Frontal cortex (tissue), 4 donors: ENCODE results near the gene AMOTL1. TPM values are rescaled to one million over a fixed set of nuclear protein-coding genes. Genes with fewer than 3 reads are reported as not detected.
"Not testable (repeated sequence)": the region's sequence is repeated elsewhere in the genome, so short reads cannot be mapped to it uniquely, and the experiment has no call there.

Experiments used
- DNase-seq, 2 donors: peaks; one replicate each; pipeline ENCODE4 v3.0.0; 2012; ENCODE audit warnings: low spot score in 2 of 2
- FAIRE-seq: peaks from 2 replicates; lab custom pipeline; 2012; peaks lifted over from hg19 to GRCh38; lab: Jason Lieb, UNC
- total RNA-seq: library from RNA; depleted of rRNA; stranded (reverse); fragments of >200 nt; gene quantifications from one replicate; pipeline ENCODE4 v1.2.3, GENCODE V29; 2014
- donor health status: control.
- donor health status: control.
- donor health status: control.

Gene AMOTL1
- total RNA-seq, 1 donor from 2014 or later = 35.5 TPM

DNA sequence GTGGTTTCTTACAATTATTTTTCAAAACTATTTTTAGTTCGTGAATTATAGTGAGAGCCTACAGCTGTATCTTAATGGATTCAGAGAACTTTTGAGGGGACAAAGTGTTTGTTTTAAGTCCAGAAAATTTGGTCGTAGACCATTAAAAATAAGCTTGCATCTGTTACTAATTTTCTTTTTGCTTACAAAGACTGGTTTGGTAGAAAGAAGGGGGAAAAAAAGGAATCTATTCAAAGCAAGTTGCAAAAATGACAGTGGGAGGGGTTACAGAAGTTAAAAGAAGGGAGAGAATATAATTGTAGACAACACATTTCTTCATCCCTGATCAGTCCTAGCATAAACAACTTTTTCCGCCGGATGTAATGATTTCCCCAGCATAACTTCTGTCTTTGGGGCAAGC lies 72.1 kb downstream of the AMOTL1 start:
- no peak for FAIRE-seq
- no peak for DNase-seq

- FAIRE-seq (no peak), DNase-seq (no peak)
Observed at GRCh38 chr11:94844031-94844430, 75.9 kb downstream of the AMOTL1 start.

DNA sequence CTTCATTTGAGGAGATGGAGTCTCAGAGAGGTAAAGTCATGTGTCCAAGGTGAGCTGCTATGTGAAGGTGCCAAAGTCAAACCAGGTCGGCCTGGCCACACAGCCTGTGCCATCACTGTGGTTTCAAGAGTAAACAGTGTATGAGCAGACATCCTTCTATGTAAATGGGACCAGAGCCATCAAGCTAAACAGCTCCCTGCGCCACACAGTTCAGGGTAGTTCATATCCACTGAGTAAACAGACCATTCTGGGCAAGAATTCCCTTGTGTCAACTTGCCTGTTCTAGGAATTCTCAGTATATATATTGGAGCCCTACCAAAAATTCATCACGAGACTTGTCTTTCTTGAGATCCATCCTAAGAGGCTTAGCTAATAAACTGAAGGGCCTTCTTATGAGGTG lies 77.5 kb downstream of the AMOTL1 start:
- no peak for DNase-seq
- no peak for FAIRE-seq

DNA sequence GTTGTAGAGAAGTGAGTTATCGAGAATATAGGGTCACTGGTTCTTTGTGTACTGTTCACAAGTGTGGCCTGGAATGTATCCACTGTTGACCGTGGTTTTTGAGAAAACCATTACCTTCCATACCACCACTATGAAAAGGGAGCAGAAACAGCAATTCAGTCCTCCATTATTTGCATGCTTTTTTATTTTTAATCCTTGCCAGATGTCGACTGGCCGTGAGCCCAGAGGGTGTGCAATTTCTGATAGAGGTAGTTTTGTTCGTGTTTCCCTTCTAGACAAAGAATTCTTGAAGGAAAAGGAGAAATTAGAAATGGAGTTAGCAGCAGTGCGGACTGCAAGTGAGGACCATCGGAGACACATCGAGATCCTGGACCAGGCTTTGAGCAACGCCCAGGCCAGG lies 81.7 kb downstream of the AMOTL1 start:
- no peak for DNase-seq
- no peak for FAIRE-seq

DNA sequence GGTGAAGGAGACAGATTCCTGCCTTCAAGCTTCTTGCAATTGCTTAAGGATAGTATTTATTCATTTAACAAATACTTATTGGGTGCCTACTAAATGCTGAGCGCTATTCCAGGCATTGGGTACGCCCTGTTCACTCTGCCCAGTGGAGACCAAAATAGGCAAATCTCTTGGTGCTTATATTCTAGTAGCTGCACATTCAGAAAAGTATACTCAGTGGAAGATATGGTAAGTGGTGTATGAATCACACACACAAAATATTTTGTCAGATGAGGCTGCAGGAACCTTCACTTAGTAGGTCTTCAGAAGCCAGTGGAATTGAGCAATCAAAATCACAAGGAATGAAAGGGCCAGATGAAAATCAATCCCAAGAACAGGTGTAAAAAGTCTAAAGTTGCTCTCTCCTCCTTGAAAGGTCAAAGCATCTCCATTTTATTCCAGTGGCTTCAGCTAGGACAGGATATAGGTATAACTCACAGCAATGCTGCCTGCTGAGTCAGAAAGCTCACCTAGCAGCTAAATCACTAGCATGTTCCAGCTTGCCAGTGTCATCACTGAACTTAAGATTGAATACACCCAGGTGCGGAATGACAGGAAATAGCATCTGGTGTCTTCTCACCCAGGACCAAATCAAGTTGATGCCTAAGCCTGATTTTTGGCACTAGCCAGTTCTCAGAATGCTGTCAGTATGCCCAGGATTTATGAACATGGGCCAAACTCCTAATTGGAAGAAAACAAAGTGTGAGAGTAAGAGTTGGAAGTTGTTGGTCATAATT lies 83.9 kb downstream of the AMOTL1 start:
- FAIRE-seq (no peak), DNase-seq (no peak)

- DNase-seq, FAIRE-seq: not testable (repeated sequence)
Observed at GRCh38 chr11:94853288-94853687, 85.1 kb downstream of the AMOTL1 start.

- no peak for DNase-seq
- FAIRE-seq = no peak
Observed at GRCh38 chr11:94853836-94854235, 85.7 kb downstream of the AMOTL1 start.

GRCh38 chr11:94854770-94855633 lies 86.8 kb downstream of the AMOTL1 start:
- DNase-seq (no peak), FAIRE-seq (no peak)

DNA sequence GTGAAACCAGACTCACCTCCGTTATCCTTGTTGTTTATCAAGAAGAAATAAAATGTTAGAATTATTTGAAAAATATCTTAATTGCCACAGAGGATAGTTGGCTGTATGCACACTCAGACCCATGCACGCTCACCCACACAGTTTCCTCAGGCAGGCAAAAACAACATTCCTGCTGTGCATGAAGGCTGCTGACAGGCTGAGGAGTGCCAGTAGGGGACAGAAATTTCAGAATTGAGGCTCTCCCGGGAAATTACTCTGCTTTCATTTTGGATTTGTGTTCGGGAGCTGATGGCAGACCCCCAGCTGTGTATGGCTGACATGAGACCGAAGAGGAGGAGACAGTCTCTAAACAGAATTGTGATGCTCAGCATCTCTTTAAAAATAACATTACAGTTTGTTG lies 87.5 kb downstream of the AMOTL1 start:
- FAIRE-seq = no peak
- DNase-seq = no peak

- no peak for FAIRE-seq
- DNase-seq = no peak
Observed at GRCh38 chr11:94856443-94856842, 88.3 kb downstream of the AMOTL1 start.

- FAIRE-seq (no peak), DNase-seq (no peak)
Observed at GRCh38 chr11:94857337-94857736, 89.2 kb downstream of the AMOTL1 start.

DNA sequence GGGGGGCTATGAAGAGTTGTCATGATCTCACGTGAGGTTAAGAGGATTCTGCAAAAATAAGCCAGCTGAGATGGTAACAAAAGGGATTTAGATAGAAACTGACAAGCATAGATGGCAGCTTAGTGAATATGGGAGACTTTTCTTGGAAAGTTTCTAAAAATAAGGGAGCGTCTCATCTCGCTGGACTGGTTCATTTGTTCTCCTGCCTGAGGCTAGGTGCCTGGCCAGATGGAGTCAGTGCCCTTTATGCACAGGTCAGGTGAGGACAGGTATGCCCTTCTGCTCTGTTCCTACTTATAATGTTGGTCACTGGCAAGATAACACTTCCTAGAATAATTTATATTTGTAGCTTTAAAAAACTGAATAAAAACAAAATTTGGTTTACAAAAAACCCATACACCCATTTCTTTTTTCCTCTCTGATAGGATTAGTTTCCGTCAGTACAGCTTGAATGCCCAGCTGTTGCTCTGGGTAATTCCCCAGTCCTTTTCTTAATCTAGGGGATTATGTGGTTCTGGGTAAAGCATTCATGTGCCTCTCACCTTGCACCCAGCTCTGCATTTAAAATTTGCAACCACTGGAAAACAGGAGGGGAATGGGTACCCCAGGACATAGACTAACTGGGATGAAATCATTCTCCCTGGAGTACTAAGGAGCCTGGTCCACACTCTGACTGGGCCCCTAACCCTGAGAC lies 90.0 kb downstream of the AMOTL1 start:
- FAIRE-seq (no peak), DNase-seq (no peak)

DNA sequence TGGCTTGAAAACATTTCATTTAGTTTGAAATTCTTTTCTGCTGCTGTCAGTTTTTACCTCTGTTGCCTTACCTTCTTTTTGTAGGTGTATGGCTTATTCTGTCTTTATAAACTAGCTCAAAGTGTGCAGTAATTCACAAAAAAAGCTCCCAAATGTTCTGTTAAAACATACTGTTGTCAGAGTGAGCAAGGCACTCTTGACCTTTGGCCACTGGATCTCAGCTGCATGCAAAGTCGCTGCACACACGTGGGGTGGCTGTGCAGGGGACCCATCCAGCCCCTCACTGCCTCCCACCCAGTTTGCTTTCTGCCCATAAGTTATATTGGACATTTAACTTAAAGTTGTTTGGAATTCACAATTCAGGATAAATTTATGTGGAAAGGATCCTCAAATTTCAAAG lies 92.2 kb downstream of the AMOTL1 start:
- no peak for FAIRE-seq
- no peak for DNase-seq

GRCh38 chr11:94861306-94861845 lies 93.2 kb downstream of the AMOTL1 start:
- DNase-seq = no peak
- no peak for FAIRE-seq

GRCh38 chr11:94862926-94863880 lies 95.0 kb downstream of the AMOTL1 start:
- DNase-seq = no peak
- no peak for FAIRE-seq

DNA sequence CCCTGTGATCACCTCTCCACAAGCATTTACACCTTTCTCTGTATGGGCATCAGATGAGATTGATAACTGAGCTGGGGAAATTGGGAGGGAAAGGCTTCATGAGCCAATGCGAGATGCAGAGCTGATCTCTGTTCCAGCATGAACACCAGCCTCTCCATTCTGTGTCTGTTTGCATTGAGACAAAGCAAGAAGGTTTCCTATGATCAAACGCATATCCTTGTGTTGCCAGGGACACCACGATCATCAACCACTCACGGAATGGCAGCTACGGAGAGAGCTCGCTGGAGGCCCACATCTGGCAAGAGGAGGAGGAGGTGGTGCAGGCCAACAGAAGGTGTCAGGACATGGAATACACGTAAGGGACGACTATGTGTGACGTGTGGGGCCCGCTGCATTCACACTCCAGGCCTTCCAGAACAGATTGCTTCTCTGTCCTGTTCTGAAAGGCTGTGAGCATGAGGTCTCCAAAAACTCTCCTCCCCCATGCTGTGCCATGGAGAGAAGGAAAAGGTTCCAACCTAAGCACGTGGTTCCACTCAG lies 96.4 kb downstream of the AMOTL1 start:
- DNase-seq = no peak
- no peak for FAIRE-seq

- no peak for FAIRE-seq
- DNase-seq = no peak
Observed at GRCh38 chr11:94866231-94866822, 98.2 kb downstream of the AMOTL1 start.

DNA sequence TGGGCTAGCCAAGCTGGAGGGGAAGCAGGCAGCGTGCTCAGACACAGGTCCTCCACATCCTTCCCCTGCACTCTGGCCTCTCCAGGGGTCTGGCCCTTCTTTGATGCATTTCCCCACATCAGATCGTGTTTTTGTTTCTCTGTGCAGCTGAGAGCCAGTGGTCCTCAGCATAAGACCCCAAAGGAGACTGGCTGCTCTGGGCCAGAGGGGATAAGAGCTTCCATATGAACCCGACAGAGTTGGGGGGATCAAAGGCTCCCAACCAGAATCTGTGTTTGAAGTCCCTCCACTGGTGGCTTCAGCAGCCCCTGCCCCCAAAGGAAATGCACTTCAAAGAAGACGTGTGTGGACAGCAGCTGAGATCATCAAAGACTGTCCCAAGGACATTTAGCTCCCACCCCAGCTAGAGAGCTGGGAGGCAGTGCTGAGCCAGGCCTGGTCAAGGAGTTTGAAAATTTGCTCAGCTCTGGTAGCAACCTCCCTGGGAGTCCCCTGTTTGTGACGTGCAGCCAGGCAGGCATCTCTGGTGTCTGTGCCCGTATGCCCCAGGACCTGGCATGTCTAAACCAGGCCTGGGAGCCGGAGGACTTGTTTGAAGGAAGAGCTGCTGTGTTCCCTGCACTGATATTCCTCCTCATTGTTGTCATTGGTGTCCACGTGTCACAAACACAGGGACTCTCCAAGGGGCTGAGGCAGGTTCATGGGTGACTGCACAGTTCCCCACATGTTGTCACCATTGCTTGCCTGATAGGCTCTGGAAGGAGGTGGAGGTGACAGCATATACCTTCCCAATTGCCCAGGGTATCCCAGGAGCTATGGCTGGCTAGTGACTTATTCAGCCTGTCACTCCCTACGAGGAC lies 99.0 kb downstream of the AMOTL1 start:
- DNase-seq (no peak), FAIRE-seq (no peak)
